Parathyroid adenoma (tissue), 2 donors: ENCODE measurements around the gene ARL5A.

ENCODE experiments used
- H2AFZ ChIP-seq: fragments of 300-600 bp; sonication (generic); one replicate; pipeline ENCODE4 v1.7.0; 2017; ENCODE audit warnings: antibody characterized with exemption, mild to moderate bottlenecking
- H3K27ac ChIP-seq: fragments of 300-600 bp; sonication (generic); one replicate; pipeline ENCODE4 v1.7.0; 2017
- H3K27me3 ChIP-seq: fragments of 300-600 bp; sonication (generic); one replicate; pipeline ENCODE4 v1.7.0; 2017; ENCODE audit warnings: low read length; ENCODE audit not compliant: control insufficient read depth, insufficient read depth
- H3K36me3 ChIP-seq: fragments of 300-600 bp; sonication (generic); one replicate; pipeline ENCODE4 v1.7.0; 2017; ENCODE audit warnings: low read length; ENCODE audit not compliant: control insufficient read depth, insufficient read depth
- H3K4me1 ChIP-seq: fragments of 300-600 bp; sonication (generic); one replicate; pipeline ENCODE4 v1.7.0; 2017; ENCODE audit warnings: control low read depth
- H3K4me2 ChIP-seq: fragments of 300-600 bp; sonication (generic); one replicate; pipeline ENCODE4 v1.7.0; 2017; ENCODE audit warnings: low read length
- H3K4me3 ChIP-seq: fragments of 300-600 bp; sonication (generic); one replicate; pipeline ENCODE4 v1.7.0; 2017; ENCODE audit warnings: low read depth, low read length
- H3K79me2 ChIP-seq: fragments of 300-600 bp; sonication (generic); one replicate; pipeline ENCODE4 v1.7.0; 2017; ENCODE audit warnings: control low read depth
- H3K9ac ChIP-seq: fragments of 300-600 bp; sonication (generic); one replicate; pipeline ENCODE4 v1.7.0; 2017; ENCODE audit warnings: mild to moderate bottlenecking
- H3K9me3 ChIP-seq: fragments of 300-600 bp; sonication (generic); one replicate; pipeline ENCODE4 v1.7.0; 2017; ENCODE audit warnings: low read length; ENCODE audit not compliant: control insufficient read depth
- TF ChIP-seq, protein P1 (sequence below): fragments of 300-600 bp; sonication (generic); IDR thresholded peaks from one replicate; pipeline ENCODE4 v1.7.0; 2017; ENCODE audit warnings: antibody characterized with exemption, mild to moderate bottlenecking
- donor health status: primary hyperparathyroidism.

Gene ARL5A

DNA sequence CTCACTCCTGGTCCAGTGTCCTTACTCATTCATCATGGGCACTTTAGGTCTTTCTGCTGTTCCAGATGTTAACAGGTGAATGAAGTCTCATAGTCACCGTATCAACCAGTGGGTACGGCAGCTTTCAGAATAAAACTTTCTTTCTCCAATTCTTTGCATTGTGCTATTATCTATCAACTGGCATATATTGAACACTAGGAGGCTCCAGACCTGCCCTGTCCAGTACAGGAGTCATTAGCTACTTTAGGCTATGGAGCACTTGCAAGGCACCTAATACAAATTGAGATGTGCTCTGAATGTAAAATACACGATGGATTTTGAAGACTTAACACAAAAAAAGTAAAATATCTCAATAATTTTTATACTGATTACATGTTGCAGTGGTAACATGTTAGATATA is 50.7 kb downstream of the ARL5A start:
- Histone ChIP-seq H3K4me3 (no peak overlapping the region), H3K4me2 (no peak overlapping the region), H3K9ac (no peak overlapping the region), H3K27ac (no peak overlapping the region), H2AFZ (no peak overlapping the region), H3K9me3 (no peaks in the 10 kb centered on the region), H3K4me1 (no peaks in the 10 kb centered on the region), H3K36me3 (no peaks in the 10 kb centered on the region), H3K79me2 (no peaks in the 10 kb centered on the region), H3K27me3 (no peaks in the 10 kb centered on the region)
- TF ChIP-seq, protein P1, sequence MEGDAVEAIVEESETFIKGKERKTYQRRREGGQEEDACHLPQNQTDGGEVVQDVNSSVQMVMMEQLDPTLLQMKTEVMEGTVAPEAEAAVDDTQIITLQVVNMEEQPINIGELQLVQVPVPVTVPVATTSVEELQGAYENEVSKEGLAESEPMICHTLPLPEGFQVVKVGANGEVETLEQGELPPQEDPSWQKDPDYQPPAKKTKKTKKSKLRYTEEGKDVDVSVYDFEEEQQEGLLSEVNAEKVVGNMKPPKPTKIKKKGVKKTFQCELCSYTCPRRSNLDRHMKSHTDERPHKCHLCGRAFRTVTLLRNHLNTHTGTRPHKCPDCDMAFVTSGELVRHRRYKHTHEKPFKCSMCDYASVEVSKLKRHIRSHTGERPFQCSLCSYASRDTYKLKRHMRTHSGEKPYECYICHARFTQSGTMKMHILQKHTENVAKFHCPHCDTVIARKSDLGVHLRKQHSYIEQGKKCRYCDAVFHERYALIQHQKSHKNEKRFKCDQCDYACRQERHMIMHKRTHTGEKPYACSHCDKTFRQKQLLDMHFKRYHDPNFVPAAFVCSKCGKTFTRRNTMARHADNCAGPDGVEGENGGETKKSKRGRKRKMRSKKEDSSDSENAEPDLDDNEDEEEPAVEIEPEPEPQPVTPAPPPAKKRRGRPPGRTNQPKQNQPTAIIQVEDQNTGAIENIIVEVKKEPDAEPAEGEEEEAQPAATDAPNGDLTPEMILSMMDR = no peak

DNA sequence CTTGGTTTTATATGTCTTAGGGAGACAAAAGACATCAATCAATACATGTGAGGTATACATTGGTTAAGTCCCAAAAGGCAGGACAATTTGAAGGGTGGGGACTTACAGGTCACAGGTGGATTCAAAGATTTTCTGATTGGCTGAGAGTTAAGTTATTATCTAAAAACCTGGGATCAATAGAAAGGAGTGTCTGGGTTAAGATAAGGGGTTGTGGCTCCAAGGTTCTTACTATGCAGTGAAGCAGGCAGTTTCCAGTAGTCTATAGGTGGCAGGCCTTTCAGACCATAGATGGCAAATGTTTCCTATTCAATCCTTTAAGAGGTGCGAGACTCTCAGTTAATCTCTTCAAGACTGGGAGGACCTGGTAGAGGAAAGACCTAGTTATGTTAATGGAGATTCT is 51.9 kb downstream of the ARL5A start:
- Histone ChIP-seq H3K27ac (no peak overlapping the region), H3K27me3 (no peaks in the 10 kb centered on the region), H3K9ac (no peak overlapping the region), H3K4me3 (no peak overlapping the region), H3K9me3 (no peaks in the 10 kb centered on the region), H3K79me2 (no peaks in the 10 kb centered on the region), H3K36me3 (no peaks in the 10 kb centered on the region), H3K4me1 (no peaks in the 10 kb centered on the region), H3K4me2 (no peak overlapping the region), H2AFZ (no peak overlapping the region)
- TF ChIP-seq, protein P1 = no peak

DNA sequence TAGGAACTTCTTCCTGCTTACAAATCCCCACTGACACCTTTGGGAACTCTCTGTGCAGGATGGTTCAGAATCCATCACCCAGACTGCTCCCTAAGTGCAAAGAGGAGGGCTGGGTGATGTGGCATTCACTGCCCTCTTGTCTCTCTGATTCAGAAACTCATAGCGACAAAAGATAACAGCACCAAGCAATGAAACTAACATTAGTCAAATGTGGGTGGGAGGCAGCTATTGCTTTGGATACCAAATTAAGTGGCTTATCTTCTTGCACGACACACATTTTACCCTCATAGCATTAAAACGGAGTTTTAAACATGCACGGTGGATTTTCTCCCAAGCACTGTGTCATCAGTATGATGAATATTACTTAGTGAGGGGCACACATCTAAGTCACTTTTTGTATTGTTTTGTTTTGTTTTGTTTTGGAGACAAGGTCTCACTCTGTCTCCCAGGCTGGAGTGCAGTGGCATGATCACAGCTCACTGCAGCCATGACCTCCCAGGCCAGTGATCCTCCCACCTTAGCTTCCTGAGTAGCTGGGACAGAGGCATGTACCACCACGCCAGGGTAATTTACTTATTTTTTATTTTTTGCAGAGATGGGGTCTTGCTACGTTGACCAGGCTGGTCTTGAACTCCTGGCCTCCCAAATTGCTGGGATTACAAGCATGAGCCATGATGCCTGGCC is 53.0 kb downstream of the ARL5A start:
- no peak overlapping the region for H2AFZ ChIP-seq
- no peaks in the 10 kb centered on the region for H3K79me2 ChIP-seq
- H3K9ac ChIP-seq = no peak overlapping the region
- H3K4me3 ChIP-seq = no peak overlapping the region
- no peak overlapping the region for H3K27ac ChIP-seq
- no peaks in the 10 kb centered on the region for H3K9me3 ChIP-seq
- no peak overlapping the region for H3K4me2 ChIP-seq
- TF ChIP-seq, protein P1 = no peak
- no peaks in the 10 kb centered on the region for H3K4me1 ChIP-seq
- no peaks in the 10 kb centered on the region for H3K27me3 ChIP-seq
- no peaks in the 10 kb centered on the region for H3K36me3 ChIP-seq

DNA sequence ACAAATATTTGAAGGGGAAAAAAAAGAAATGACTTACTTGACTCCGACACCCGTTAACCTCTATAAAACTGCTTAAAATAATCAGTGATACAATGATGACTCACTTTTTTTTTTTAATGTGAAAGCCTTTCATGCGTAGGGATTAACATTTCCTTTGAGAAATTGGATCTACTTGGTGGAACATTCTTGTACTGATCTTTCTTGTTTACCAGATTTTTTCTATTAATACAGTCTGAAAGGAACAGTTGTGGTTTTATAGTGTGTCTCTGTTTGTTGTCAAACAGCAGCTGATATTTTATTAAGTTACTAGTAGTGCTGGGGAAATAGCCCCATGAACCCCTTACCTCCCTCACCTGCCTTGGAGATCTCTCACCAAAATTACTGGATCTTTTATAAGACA is 53.7 kb downstream of the ARL5A start:
- no peaks in the 10 kb centered on the region for H3K27me3 ChIP-seq
- no peaks in the 10 kb centered on the region for H3K36me3 ChIP-seq
- H3K79me2 ChIP-seq = no peaks in the 10 kb centered on the region
- no peak overlapping the region for H3K4me2 ChIP-seq
- H3K4me1 ChIP-seq = no peaks in the 10 kb centered on the region
- H2AFZ ChIP-seq = no peak overlapping the region
- no peak overlapping the region for H3K27ac ChIP-seq
- TF ChIP-seq, protein P1 = no peak
- no peak overlapping the region for H3K9ac ChIP-seq
- no peaks in the 10 kb centered on the region for H3K9me3 ChIP-seq
- H3K4me3 ChIP-seq = no peak overlapping the region
